Medulla oblongata (tissue), 1 donor: ENCODE results near the gene CCP110.

ENCODE experiments used
- DNase-seq: peaks from one replicate; pipeline ENCODE4 v3.0.0-alpha.2; 2015; ENCODE audit errors: extremely low spot score

CCP110 gene, protein sequence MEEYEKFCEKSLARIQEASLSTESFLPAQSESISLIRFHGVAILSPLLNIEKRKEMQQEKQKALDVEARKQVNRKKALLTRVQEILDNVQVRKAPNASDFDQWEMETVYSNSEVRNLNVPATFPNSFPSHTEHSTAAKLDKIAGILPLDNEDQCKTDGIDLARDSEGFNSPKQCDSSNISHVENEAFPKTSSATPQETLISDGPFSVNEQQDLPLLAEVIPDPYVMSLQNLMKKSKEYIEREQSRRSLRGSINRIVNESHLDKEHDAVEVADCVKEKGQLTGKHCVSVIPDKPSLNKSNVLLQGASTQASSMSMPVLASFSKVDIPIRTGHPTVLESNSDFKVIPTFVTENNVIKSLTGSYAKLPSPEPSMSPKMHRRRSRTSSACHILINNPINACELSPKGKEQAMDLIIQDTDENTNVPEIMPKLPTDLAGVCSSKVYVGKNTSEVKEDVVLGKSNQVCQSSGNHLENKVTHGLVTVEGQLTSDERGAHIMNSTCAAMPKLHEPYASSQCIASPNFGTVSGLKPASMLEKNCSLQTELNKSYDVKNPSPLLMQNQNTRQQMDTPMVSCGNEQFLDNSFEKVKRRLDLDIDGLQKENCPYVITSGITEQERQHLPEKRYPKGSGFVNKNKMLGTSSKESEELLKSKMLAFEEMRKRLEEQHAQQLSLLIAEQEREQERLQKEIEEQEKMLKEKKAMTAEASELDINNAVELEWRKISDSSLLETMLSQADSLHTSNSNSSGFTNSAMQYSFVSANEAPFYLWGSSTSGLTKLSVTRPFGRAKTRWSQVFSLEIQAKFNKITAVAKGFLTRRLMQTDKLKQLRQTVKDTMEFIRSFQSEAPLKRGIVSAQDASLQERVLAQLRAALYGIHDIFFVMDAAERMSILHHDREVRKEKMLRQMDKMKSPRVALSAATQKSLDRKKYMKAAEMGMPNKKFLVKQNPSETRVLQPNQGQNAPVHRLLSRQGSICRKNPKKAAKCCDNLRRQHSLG

DNA sequence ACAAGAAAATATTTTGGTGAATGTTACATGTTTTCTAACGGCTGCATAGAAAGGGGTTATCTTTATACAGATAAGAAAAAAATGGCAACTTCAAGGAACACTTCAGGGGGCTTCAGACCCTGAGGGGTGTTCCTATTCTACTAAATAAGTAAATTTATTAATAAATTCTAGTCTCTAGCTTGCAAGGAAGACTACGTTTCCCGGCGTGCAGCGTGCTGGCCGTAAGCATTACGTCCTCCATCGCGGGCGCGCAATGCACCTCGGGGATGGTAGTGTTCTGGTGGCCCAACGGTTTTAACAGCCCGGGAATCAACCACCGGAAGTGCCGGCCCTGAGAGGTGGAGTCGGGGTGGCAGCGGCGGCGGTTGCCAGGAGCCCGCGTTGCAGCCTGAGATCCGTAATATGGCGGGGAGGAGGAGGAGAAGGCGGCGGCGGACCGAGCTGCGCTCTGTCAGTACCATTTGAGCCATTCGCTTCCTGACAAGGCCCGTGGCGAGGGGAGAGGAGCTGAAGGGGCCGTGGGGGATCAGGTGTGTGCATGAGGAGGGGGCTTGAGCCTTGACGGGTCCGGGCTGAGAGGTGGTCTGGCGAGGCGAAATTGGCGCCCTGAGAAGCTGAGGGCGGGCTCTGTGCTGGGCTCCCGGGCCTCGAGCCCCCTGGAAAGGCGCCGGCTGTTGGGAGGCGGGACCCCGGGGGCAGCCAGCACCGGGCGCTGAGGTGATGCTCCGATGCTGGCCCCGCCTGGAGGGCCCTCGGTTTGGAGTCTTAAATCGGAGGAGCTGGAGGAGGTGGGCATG lies at the start of gene CCP110:
CCP110 (plus strand) TSS at position 384 of the 797 bp plus-strand sequence. CDS start 3,940 bp downstream, outside the sequence.
- DNase-seq, result peak; percentile 99

GRCh38 chr16:19474617-19475016 lies 49.1 kb upstream of the CCP110 start:
- DNase-seq, result no peak

DNA sequence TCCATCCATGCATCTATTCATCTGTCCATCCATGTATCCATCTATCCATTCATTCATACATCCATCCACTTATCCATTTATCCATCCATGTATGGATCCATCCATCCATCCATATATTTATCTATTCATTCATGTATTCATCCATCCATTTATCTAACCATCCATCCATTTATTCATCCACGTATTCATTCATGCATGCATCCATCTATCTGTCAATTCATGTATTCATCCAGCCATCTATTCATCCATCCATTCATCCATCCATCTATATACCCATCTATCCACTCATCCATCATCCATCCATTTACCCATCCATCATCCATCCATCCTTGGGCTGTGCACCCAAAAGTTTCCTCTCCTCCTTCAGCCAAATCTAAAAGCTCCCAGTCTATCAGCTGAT lies 45.2 kb upstream of the CCP110 start:
- DNase-seq, result no peak

GRCh38 chr16:19479302-19479721 lies 44.4 kb upstream of the CCP110 start:
- no peak for DNase-seq

DNA sequence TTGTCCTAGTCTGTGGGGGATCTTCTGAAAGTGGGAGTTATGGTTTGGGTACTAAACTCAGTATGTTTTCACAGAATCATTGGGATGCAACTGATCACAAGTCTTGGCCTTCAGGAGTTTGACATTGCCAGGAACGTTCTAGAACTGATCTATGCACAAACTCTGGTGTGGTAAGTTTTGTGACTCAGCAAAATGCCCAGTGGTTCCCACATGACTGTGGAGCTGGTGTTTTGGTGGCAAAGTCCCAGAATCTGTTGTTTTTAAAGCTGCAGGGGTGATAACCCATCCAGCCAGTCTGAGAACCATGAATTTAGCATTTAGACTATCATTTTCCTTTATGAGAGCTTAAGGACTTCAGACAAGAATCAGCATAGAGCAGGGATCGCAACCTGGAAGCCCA lies 42.4 kb upstream of the CCP110 start:
- DNase-seq, result no peak

DNA sequence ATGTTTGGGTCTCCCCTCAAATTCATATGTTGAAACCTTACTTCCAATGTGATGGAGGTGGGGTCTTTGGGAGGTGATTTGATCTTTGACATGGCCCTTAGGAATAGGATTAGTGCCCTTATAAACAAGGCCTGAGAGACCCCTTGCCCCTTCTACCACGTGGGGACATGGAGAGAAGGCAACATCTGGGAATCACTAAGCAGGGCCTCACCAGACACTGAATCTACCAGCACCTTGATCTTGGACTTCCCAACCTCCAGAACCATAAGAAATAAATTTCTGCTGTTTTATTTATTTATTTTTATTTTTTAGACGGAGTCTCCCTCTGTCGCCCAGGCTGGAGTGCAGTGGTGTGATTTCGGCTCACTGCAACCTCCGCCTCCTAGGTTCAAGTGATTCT lies 42.0 kb upstream of the CCP110 start:
- no peak for DNase-seq

GRCh38 chr16:19482291-19482690 lies 41.5 kb upstream of the CCP110 start:
- DNase-seq, result no peak

DNA sequence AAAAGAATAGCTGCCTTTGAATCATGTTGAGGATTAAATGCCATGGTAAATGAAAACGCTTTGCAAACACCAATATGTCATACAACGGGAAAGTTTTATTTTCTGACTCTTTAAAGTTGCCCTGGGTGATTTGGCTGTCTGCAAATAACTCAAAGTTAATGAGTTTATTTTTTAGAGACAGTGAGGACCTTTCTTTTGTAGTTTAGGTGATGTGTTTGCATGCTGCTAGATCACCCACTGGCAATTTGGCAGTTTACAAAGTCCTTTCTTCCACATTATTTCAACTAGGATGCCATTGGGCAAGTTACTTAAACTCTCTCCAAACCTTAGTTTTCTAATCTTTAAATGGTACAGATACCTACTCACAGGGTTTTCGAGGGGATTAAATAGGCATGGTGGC lies 39.6 kb upstream of the CCP110 start:
- no peak for DNase-seq

DNA sequence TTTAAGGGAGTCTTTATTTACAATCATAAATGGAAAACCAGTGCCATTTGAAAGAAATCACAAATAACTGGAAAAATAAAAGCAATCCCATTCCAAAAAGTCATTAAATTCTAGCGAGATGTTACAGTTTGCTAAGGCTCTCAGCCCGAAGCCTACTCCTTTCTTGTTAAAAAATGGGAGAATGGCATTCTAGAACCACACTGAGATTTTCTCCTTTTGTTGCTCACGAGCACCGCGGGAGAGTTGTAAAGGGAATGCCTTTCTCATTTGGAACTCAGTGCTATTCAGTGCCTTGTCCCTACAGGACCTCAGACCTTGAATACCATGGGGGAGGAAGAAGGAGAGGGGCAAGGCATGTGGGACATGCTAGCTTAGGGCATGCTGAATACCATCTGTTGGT lies 38.1 kb upstream of the CCP110 start:
- DNase-seq, result no peak

DNA sequence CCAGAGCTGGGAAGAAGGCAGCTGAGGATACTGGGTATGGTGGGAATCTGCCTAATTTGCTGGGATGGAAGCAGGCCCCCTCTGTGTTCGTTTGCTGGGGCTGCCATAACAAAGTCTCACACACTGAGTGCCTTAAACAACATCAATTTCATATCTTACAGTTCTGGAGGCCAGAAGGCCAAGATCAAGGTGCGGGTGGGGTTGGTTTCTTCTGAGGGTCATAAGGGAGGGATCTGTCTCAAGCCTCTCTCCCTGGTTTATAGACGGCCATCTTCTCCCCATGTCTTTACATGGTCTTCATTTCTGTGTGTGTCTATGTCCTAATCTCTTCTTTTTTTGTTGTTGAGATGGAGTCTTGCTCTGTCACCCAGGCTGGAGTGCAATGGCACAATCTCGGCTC lies 37.7 kb upstream of the CCP110 start:
- DNase-seq, result no peak

DNA sequence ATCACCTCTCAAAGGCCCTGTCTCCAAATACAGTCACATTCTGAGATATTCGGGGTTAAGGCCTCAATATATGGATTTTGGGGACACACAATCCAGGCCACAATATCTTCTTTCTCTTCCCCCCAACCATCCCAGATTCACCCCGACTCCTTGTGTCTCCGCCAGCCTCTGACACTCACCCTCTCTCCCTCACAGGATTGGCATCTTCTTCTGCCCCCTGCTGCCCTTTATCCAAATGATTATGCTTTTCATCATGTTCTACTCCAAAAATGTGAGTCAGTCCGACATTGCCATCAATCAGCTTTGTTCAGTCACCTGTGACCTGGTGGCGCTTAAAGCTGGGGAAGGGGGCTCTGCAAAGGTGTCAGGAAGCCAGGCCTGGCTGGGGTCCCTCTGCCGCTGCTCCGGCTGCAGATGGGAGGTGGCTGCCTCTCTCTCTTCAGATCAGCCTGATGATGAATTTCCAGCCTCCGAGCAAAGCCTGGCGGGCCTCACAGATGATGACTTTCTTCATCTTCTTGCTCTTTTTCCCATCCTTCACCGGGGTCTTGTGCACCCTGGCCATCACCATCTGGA lies 36.9 kb upstream of the CCP110 start:
- DNase-seq, result no peak

GRCh38 chr16:19488213-19488640 lies 35.5 kb upstream of the CCP110 start:
- no peak for DNase-seq

GRCh38 chr16:19490619-19491018 lies 33.1 kb upstream of the CCP110 start:
- no peak for DNase-seq

- DNase-seq, result peak; percentile 57
Observed at GRCh38 chr16:19497176-19497575, 26.6 kb upstream of the CCP110 start.

DNA sequence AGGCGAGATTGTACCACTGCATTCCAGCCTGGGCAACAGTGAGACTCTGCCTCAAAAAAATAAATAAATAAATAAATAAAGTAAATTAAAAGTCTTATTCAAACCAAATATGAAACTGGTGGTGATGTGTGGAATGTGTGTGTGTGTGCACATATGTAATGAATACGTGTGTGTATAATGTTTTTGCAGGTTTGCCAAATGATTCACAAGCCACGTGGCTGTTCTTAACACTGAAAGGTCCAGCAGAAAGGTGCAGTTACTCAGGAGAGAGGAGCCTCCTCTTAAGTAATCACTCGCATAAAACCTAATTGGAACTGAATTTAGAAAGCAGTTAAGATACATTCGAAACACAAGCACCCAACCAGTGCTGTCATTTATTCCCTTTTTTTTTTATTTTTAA lies 24.7 kb upstream of the CCP110 start:
- no peak for DNase-seq

- no peak for DNase-seq
Observed at GRCh38 chr16:19499481-19499880, 24.3 kb upstream of the CCP110 start.

- peak; percentile 87 for DNase-seq
Observed at GRCh38 chr16:19502395-19503131, 21.2 kb upstream of the CCP110 start.

- DNase-seq, result no peak
Observed at GRCh38 chr16:19503461-19504075, 20.2 kb upstream of the CCP110 start.

DNA sequence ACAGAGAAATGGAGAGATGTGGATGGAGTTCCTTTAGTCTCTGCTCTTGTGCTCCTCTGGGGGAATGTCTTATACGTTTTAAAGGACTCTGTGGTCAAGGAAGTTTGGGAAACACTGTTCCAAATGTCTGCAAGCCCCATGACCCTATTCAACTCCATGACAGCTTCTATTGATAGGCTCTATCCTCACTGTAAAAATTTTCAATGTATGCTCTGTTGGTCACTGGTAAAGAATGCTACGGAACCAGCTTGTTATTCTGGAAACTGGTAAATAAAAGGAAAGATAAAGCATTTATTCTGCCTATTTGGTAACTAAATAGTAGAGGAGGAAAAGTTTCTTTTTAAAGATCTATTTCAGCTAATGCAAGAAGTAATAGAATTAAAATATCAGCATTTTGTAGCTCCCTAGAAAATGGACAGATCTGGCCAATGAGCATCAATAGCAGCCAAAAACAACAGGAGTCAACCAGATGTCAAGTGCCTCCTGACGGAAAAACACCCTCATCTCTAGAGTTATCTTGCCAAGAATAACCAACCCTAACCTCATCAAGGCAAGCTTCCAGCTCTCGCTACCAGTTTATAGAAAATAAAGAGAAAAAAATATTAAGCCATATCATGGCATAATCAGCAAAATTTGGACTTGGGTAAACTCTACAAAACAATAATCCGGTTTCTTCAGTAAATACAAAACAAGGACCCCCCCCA lies 18.0 kb upstream of the CCP110 start:
- no peak for DNase-seq

DNA sequence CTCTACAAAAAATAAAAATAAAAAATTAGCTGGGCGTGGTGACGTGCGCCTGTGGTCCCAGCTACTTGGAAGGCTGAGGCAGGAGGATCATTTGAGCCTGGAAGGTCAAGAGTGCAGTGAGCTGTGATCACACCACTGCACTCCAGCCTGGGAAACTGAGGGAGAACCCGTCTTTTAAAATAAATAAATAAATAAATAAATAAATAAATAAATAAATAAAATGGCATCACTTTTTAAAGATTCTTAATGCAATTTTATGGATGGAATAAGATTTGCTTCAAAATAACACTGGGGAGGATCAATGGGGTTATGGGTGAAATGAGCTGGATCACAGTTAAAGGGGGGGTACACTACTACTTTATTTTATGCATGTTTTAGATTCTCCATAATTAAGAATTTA lies 16.8 kb upstream of the CCP110 start:
- DNase-seq, result no peak
